ENCODE results near the gene RIMS4. TPM values are rescaled to one million over a fixed set of nuclear protein-coding genes. Genes with fewer than 3 reads are reported as not detected.

RIMS4 gene
- total RNA-seq, 1 donor from 2014 or later, result 6.3 TPM

- DNase-seq (ENCODE audit: low spot score, unreplicated experiment), result no peak
- Mint-ChIP-seq H3K27me3 (peaks cover 15% of the 10 kb centered on the region), H3K27ac (no peak overlapping the region), H3K9me3 (ENCODE audit: low read depth) (no peaks in the 10 kb centered on the region), H3K4me3 (ENCODE audit: low read depth) (no peak overlapping the region), H3K4me1 (ENCODE audit: low read depth) (no peaks in the 10 kb centered on the region), H3K36me3 (ENCODE audit: insufficient read depth) (no peaks in the 10 kb centered on the region)
- TF ChIP-seq CTCF (IDR thresholded peaks at IDR 0.05; ENCODE audit: unreplicated experiment), result no peak
These were observed 29.2 kb downstream of the RIMS4 start for GRCh38 chr20:44781118-44781517.

- Mint-ChIP-seq H3K36me3 (ENCODE audit: insufficient read depth) (no peaks in the 10 kb centered on the region), H3K27ac (no peak overlapping the region), H3K4me1 (ENCODE audit: low read depth) (no peaks in the 10 kb centered on the region), H3K9me3 (ENCODE audit: low read depth) (no peaks in the 10 kb centered on the region), H3K27me3 (peaks cover 15% of the 10 kb centered on the region), H3K4me3 (ENCODE audit: low read depth) (no peak overlapping the region)
- DNase-seq (ENCODE audit: low spot score, unreplicated experiment), result peak; percentile 66
- TF ChIP-seq CTCF (IDR thresholded peaks at IDR 0.05; ENCODE audit: unreplicated experiment), result no peak
These were observed 30.1 kb downstream of the RIMS4 start for GRCh38 chr20:44780226-44780625.

- peak; percentile 52 for DNase-seq (ENCODE audit: low spot score, unreplicated experiment)
- Mint-ChIP-seq H3K9me3 (ENCODE audit: low read depth) (no peaks in the 10 kb centered on the region), H3K27ac (no peak overlapping the region), H3K36me3 (ENCODE audit: insufficient read depth) (no peaks in the 10 kb centered on the region), H3K27me3 (peaks cover 12% of the 10 kb centered on the region), H3K4me3 (ENCODE audit: low read depth) (no peak overlapping the region), H3K4me1 (ENCODE audit: low read depth) (no peaks in the 10 kb centered on the region)
- no peak for TF ChIP-seq CTCF (IDR thresholded peaks at IDR 0.05; ENCODE audit: unreplicated experiment)
These were observed 33.4 kb downstream of the RIMS4 start for GRCh38 chr20:44776980-44777379.

GRCh38 chr20:44773070-44773829 lies 37.1 kb downstream of the RIMS4 start:
- H3K36me3 Mint-ChIP-seq (ENCODE audit: insufficient read depth), result no peaks in the 10 kb centered on the region
- no peaks in the 10 kb centered on the region for H3K9me3 Mint-ChIP-seq (ENCODE audit: low read depth)
- no peak overlapping the region for H3K4me3 Mint-ChIP-seq (ENCODE audit: low read depth)
- H3K27me3 Mint-ChIP-seq, result peaks cover 14% of the 10 kb centered on the region
- TF ChIP-seq CTCF (IDR thresholded peaks at IDR 0.05; ENCODE audit: unreplicated experiment), result no peak
- no peaks in the 10 kb centered on the region for H3K4me1 Mint-ChIP-seq (ENCODE audit: low read depth)
- no peak overlapping the region for H3K27ac Mint-ChIP-seq
- DNase-seq (ENCODE audit: low spot score, unreplicated experiment), result no peak

- no peak for DNase-seq (ENCODE audit: low spot score, unreplicated experiment)
- H3K36me3 Mint-ChIP-seq (ENCODE audit: insufficient read depth), result no peaks in the 10 kb centered on the region
These were observed 37.7 kb downstream of the RIMS4 start for GRCh38 chr20:44772636-44773035.

More at GRCh38 chr20:44772636-44773035, 37.7 kb downstream of the RIMS4 start:
- Mint-ChIP-seq H3K27ac (no peak overlapping the region), H3K27me3 (peaks cover 14% of the 10 kb centered on the region), H3K4me3 (ENCODE audit: low read depth) (no peak overlapping the region), H3K9me3 (ENCODE audit: low read depth) (no peaks in the 10 kb centered on the region), H3K4me1 (ENCODE audit: low read depth) (no peaks in the 10 kb centered on the region)
- no peak for TF ChIP-seq CTCF (IDR thresholded peaks at IDR 0.05; ENCODE audit: unreplicated experiment)
